H1 (cell line): Measurements from ENCODE around the gene GSK3B. TPM values are rescaled to one million over a fixed set of nuclear protein-coding genes. Genes with fewer than 3 reads are reported as not detected.

ENCODE experiments used
- CTCF ChIA-PET: fragments of 300-600 bp; sonication (Branson Sonifier 250); formaldehyde crosslinking; loops from one replicate; lab custom pipeline; 2021; ENCODE audit not compliant: partially characterized antibody; lab: Charles Lee
- POLR2A ChIA-PET: fragments of 300-600 bp; sonication (Branson Sonifier 250); formaldehyde crosslinking; loops from one replicate; lab custom pipeline; 2021; ENCODE audit warnings: inconsistent platforms; ENCODE audit not compliant: partially characterized antibody; lab: Charles Lee
- DNase-seq, 2 experiments: peaks; one replicate each; pipeline versions ENCODE4 v3.0.0 to v3.0.0-alpha.2; 2010 to 2022; ENCODE audit warnings: low spot score in 2 of 2, low read depth in 1 of 2, mixed read lengths in 1 of 2
- FAIRE-seq: peaks from 2 replicates; lab custom pipeline; 2011; peaks lifted over from hg19 to GRCh38; lab: Jason Lieb, UNC
- H2AFZ ChIP-seq: 2 replicates; pipeline ENCODE4 v1.8.1; 2012; ENCODE audit warnings: low read length, inconsistent platforms
- H2AK5ac ChIP-seq: 2 replicates; pipeline ENCODE4 v1.6.1; 2013; ENCODE audit warnings: low read depth, low read length
- H2BK120ac ChIP-seq: replicated peaks from 2 replicates; pipeline ENCODE3; 2013; ENCODE audit warnings: low read depth, low read length, inconsistent platforms
- H2BK12ac ChIP-seq: 2 replicates; pipeline ENCODE4 v1.6.1; 2013; ENCODE audit warnings: low read depth, low read length
- H2BK15ac ChIP-seq: 2 replicates; pipeline ENCODE4 v1.6.1; 2013; ENCODE audit warnings: low read length
- H2BK20ac ChIP-seq: 2 replicates; pipeline ENCODE4 v1.6.1; 2013; ENCODE audit warnings: low read length
- H2BK5ac ChIP-seq: 2 replicates; pipeline ENCODE4 v1.6.1; 2013; ENCODE audit warnings: low read depth, low read length
- H3K14ac ChIP-seq: 2 replicates; pipeline ENCODE4 v1.6.1; 2013; ENCODE audit warnings: inconsistent platforms; ENCODE audit not compliant: insufficient read length
- H3K18ac ChIP-seq: 2 replicates; pipeline ENCODE4 v1.6.1; 2013; ENCODE audit warnings: low read length; ENCODE audit errors: extremely low read depth
- H3K23ac ChIP-seq: 2 replicates; pipeline ENCODE4 v1.6.1; 2013; ENCODE audit warnings: inconsistent platforms; ENCODE audit not compliant: insufficient read length
- H3K23me2 ChIP-seq: 2 replicates; pipeline ENCODE4 v1.6.1; 2013; ENCODE audit warnings: low read depth, low read length
- H3K27ac ChIP-seq: 2 replicates; pipeline ENCODE4 v1.6.1; 2011; ENCODE audit warnings: low read depth, low read length, inconsistent platforms
- H3K27me3 ChIP-seq, 4 experiments: replicated peaks in 1 of 4; 1 replicate in 1 of 4; 2 replicates in 3 of 4; pipeline versions ENCODE4 v1.6.1 to v1.8.1; 2011 to 2013; ENCODE audit warnings: low read length in 3 of 4, mild to moderate bottlenecking in 3 of 4, inconsistent platforms in 2 of 4, mixed read lengths in 2 of 4, moderate library complexity in 1 of 4; ENCODE audit not compliant: control insufficient read depth in 3 of 4, insufficient read depth in 3 of 4; ENCODE audit errors: extremely low read depth in 1 of 4
- H3K36me3 ChIP-seq, 4 experiments: 2 replicates each; pipeline versions ENCODE4 v1.6.1 to v1.8.1; 2011 to 2013; ENCODE audit warnings: mild to moderate bottlenecking in 4 of 4, low read length in 3 of 4, moderate library complexity in 2 of 4, control low read depth in 1 of 4, inconsistent platforms in 1 of 4; ENCODE audit not compliant: insufficient read depth in 4 of 4, control insufficient read depth in 2 of 4
- H3K4ac ChIP-seq: replicated peaks from 2 replicates; pipeline ENCODE3; 2013; ENCODE audit warnings: low read length, low read depth, mixed read lengths, inconsistent platforms; ENCODE audit not compliant: insufficient read length
- H3K4me1 ChIP-seq, 4 experiments: replicated peaks in 1 of 4; 1 replicate in 1 of 4; 2 replicates in 3 of 4; pipeline versions ENCODE4 v1.6.1 to v1.8.1; 2011 to 2013; ENCODE audit warnings: low read length in 3 of 4, inconsistent platforms in 2 of 4, mixed read lengths in 1 of 4; ENCODE audit not compliant: insufficient read depth in 4 of 4, control insufficient read depth in 3 of 4
- H3K4me2 ChIP-seq, 2 experiments: 2 replicates each; pipeline versions ENCODE4 v1.6.1 to v1.8.1; 2011 to 2013; ENCODE audit warnings: low read depth in 2 of 2, low read length in 2 of 2, control low read depth in 1 of 2, inconsistent platforms in 1 of 2, mild to moderate bottlenecking in 1 of 2; ENCODE audit not compliant: insufficient read depth in 1 of 2
- H3K4me3 ChIP-seq, 4 experiments: fragments of 200-600, 300-600 bp in 1 of 4; sonication (generic), shearing (Covaris generic), sonication (Bioruptor Twin) in 1 of 4; 2 replicates each; pipeline versions ENCODE4 v1.5.1 to v1.8.1; 2011 to 2016; ENCODE audit warnings: low read length in 4 of 4, low read depth in 3 of 4, control low read depth in 2 of 4, inconsistent platforms in 2 of 4, mild to moderate bottlenecking in 2 of 4, mixed read lengths in 1 of 4, moderate library complexity in 1 of 4; ENCODE audit not compliant: insufficient read depth in 2 of 4; ENCODE audit errors: extremely low read depth in 1 of 4
- H3K56ac ChIP-seq: replicated peaks from 2 replicates; pipeline ENCODE3; 2013; ENCODE audit warnings: low read depth, mild to moderate bottlenecking, mixed read lengths, low read length, inconsistent platforms; ENCODE audit not compliant: insufficient read length
- H3K79me1 ChIP-seq: 2 replicates; pipeline ENCODE4 v1.6.1; 2013; ENCODE audit warnings: low read depth, low read length, control low read depth
- H3K79me2 ChIP-seq, 2 experiments: 2 replicates each; pipeline versions ENCODE4 v1.6.1 to v1.8.1; 2012 to 2013; ENCODE audit warnings: low read length in 2 of 2, mild to moderate bottlenecking in 2 of 2, inconsistent platforms in 1 of 2; ENCODE audit not compliant: insufficient read depth in 2 of 2, control insufficient read depth in 1 of 2
- H3K9ac ChIP-seq, 4 experiments: replicated peaks in 1 of 4; 1 replicate in 1 of 4; 2 replicates in 3 of 4; pipeline versions ENCODE4 v1.6.1 to v1.8.1; 2011 to 2013; ENCODE audit warnings: low read depth in 3 of 4, low read length in 3 of 4, control low read depth in 2 of 4, mild to moderate bottlenecking in 2 of 4, moderate library complexity in 2 of 4, inconsistent platforms in 1 of 4; ENCODE audit errors: extremely low read depth in 1 of 4
- H3K9me3 ChIP-seq, 2 experiments: 2 replicates each; pipeline versions ENCODE4 v1.6.1 to v1.8.1; 2012 to 2013; ENCODE audit warnings: mild to moderate bottlenecking in 2 of 2, moderate library complexity in 2 of 2, control low read depth in 1 of 2, inconsistent platforms in 1 of 2, low read depth in 1 of 2, low read length in 1 of 2, mixed read lengths in 1 of 2; ENCODE audit not compliant: insufficient read depth in 2 of 2
- H4K20me1 ChIP-seq, 2 experiments: replicated peaks in 1 of 2; 2 replicates each; pipeline versions ENCODE3 to v1.8.1; 2011 to 2013; ENCODE audit warnings: inconsistent platforms in 2 of 2, low read length in 2 of 2, mild to moderate bottlenecking in 1 of 2; ENCODE audit not compliant: insufficient read depth in 2 of 2, control insufficient read depth in 1 of 2
- H4K5ac ChIP-seq: 2 replicates; pipeline ENCODE4 v1.6.1; 2013; ENCODE audit warnings: low read length, low read depth, mixed read lengths, inconsistent platforms; ENCODE audit not compliant: insufficient read length
- H4K8ac ChIP-seq: 2 replicates; pipeline ENCODE4 v1.8.0; 2013; ENCODE audit warnings: mild to moderate bottlenecking, moderate library complexity, low read length, inconsistent platforms; ENCODE audit not compliant: insufficient read depth; ENCODE audit errors: extremely low read depth
- H4K91ac ChIP-seq: replicated peaks from 2 replicates; pipeline ENCODE3; 2013; ENCODE audit warnings: low read length, mixed read lengths, inconsistent platforms; ENCODE audit not compliant: insufficient read length
- EZH2 ChIP-seq: fragments of 200-600 bp; sonication (generic); IDR thresholded peaks from 2 replicates; pipeline ENCODE4 v1.7.1; 2012; ENCODE audit warnings: low read depth, mild to moderate bottlenecking, moderate library complexity, low read length, inconsistent platforms; ENCODE audit not compliant: severe bottlenecking
- GTF2F1 ChIP-seq: IDR thresholded peaks from 2 replicates; pipeline ENCODE4 v1.6.1; 2012; ENCODE audit warnings: low read depth, low read length, improper control_type of control experiment, borderline replicate concordance
- KDM4A ChIP-seq: IDR thresholded peaks from one replicate; pipeline ENCODE4 v1.7.1; 2012; ENCODE audit warnings: low read depth, mild to moderate bottlenecking, moderate library complexity, low read length, inconsistent platforms; ENCODE audit not compliant: severe bottlenecking
- NANOG ChIP-seq: IDR thresholded peaks from 2 replicates; pipeline ENCODE4 v1.6.1; 2011; ENCODE audit warnings: low read length, low read depth, mild to moderate bottlenecking, inconsistent platforms; ENCODE audit not compliant: insufficient read depth, poor library complexity, severe bottlenecking
- RFX5 ChIP-seq: IDR thresholded peaks from 2 replicates; pipeline ENCODE4 v1.6.1; 2011; ENCODE audit warnings: low read depth, low read length, improper control_type of control experiment, borderline replicate concordance
- SIN3A ChIP-seq, 2 experiments: IDR thresholded peaks in 1 of 2; conservative IDR thresholded peaks in 1 of 2; 2 replicates each; pipeline ENCODE4 v1.6.1; 2011 to 2012; ENCODE audit warnings: low read length in 2 of 2, improper control_type of control experiment in 1 of 2, low read depth in 1 of 2, mild to moderate bottlenecking in 1 of 2
- SIRT6 ChIP-seq: IDR thresholded peaks from one replicate; pipeline ENCODE4 v1.7.1; 2012; ENCODE audit warnings: low read length, inconsistent platforms
- SIX5 ChIP-seq: IDR thresholded peaks from 2 replicates; pipeline ENCODE4 v1.6.1; 2011; ENCODE audit warnings: mild to moderate bottlenecking, low read depth, low read length
- SUZ12 ChIP-seq: fragments of 200-600 bp; sonication (generic); IDR thresholded peaks from 2 replicates; pipeline ENCODE4 v1.6.1; 2012; ENCODE audit warnings: mild to moderate bottlenecking, inconsistent platforms, low read length, moderate library complexity, mixed read lengths
- TBP ChIP-seq: IDR thresholded peaks from 2 replicates; pipeline ENCODE4 v1.6.1; 2011; ENCODE audit warnings: low read depth, low read length, improper control_type of control experiment
- polyA plus RNA-seq, 7 experiments: library from polyadenylated mRNA; depleted of rRNA in 3 of 7; stranded (reverse) in 5 of 7; unstranded in 2 of 7; fragments of >200 nt in 5 of 7; fragments of 200-250 nt in 2 of 7; gene quantifications; 1 replicate in 5 of 7; 2 replicates in 1 of 7; 4 replicates in 1 of 7; pipeline versions ENCODE4 v1.2.1 to v1.2.3, GENCODE V29; 2011 to 2013; ENCODE audit warnings: missing spikeins in 2 of 7, mixed read lengths in 2 of 7
- total RNA-seq: library from RNA; stranded (reverse); fragmentation: NEBNext Ultra II Directional; extraction: Animal tissue kit (Norgen Biotek cat#: 25700); gene quantifications from 2 replicates; pipeline ENCODE4 v1.2.1, GENCODE V29; 2021

The GSK3B gene
- total and polyA plus RNA-seq, 2 of the 8 experiments (the other 6 are each of a cell fraction or from before 2014, with no cell fraction given), result 24.2 to 50.7 TPM

GRCh38 chr3:119835556-119835955, 258.7 kb downstream of the GSK3B start:
- H3K23me2 ChIP-seq, result no peaks in the 10 kb centered on the region
- no peaks in the 10 kb centered on the region for H3K4me1 ChIP-seq
- no peak overlapping the region for H3K4ac ChIP-seq
- no peaks in the 10 kb centered on the region for H3K9me3 ChIP-seq
- H4K8ac ChIP-seq, result no peak overlapping the region
- H3K23ac ChIP-seq, result no peak overlapping the region
- no peak overlapping the region for H3K56ac ChIP-seq
- no peak overlapping the region for H3K4me3 ChIP-seq
- peaks cover 0 to 2% of the 10 kb centered on the region in 2 experiments for H4K20me1 ChIP-seq
- H2BK15ac ChIP-seq, result no peak overlapping the region
- no peak overlapping the region for H2AFZ ChIP-seq
- H2BK12ac ChIP-seq, result no peak overlapping the region
- H4K91ac ChIP-seq, result no peak overlapping the region
- no peak overlapping the region for H2AK5ac ChIP-seq
- H3K36me3 ChIP-seq, result no peaks in the 10 kb centered on the region
- H3K79me1 ChIP-seq, result no peaks in the 10 kb centered on the region
- H3K79me2 ChIP-seq, result no peaks in the 10 kb centered on the region
- ChIA-PET POLR2A (no interaction called here), CTCF (no interaction called here)
- no peaks in the 10 kb centered on the region for H3K27me3 ChIP-seq
- no peak overlapping the region for H3K9ac ChIP-seq
- FAIRE-seq (no peak), DNase-seq (no peak)
- no peak overlapping the region for H2BK120ac ChIP-seq
- H3K4me2 ChIP-seq, result no peak overlapping the region
- no peak overlapping the region for H3K14ac ChIP-seq
- H2BK5ac ChIP-seq, result no peak overlapping the region
- no peak overlapping the region for H3K18ac ChIP-seq
- H2BK20ac ChIP-seq, result no peak overlapping the region
- H3K27ac ChIP-seq, result no peak overlapping the region
- no peak overlapping the region for H4K5ac ChIP-seq
- TF ChIP-seq SIRT6 (no peak), EZH2 (no peak), RFX5 (no peak), SIN3A (conservative IDR thresholded peaks at IDR 0.05 in 1 of 2, IDR thresholded peaks at IDR 0.05 in 1 of 2; ENCODE audit: low read depth in 1 of 2, low read length in 2 of 2) (no peak), KDM4A (no peak), NANOG (no peak), GTF2F1 (no peak), TBP (no peak), SIX5 (no peak), SUZ12 (no peak)
